ENCODE measurements around the gene LYRM9.
"Not testable (repeated sequence)": the region's sequence is repeated elsewhere in the genome, so short reads cannot be mapped to it uniquely, and the experiment has no call there.

The LYRM9 gene

DNA sequence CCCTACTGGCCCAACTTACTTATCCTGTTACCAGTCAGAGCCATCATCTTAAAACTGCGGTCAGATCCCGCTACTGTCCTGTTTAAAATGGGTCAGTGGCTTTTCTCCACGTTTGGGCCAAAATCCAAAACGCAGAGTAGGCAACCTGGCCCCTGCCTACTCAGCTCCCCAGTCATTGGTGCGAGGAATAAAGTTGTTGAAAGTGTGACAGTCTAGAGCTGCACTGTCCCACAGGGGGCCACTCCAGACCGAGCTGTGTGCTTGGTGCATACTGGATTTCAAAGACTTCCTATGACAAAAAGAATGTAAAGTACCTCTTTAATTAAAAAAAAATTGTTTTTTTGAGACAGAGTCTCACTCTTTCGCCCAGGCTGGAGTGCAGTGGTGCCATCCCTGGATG lies 21.2 kb upstream of the LYRM9 start:
- H3K36me3 ChIP-seq (ENCODE audit: insufficient read depth, low read length) = no peaks in the 10 kb centered on the region
- no peak overlapping the region for H3K27ac ChIP-seq
- no peak overlapping the region for H3K4me3 ChIP-seq
- no peak for TF ChIP-seq POLR2AphosphoS5 (IDR thresholded peaks at IDR 0.05; ENCODE audit: borderline replicate concordance, low read depth, low read length)
- TF ChIP-seq EZH2 (IDR thresholded peaks at IDR 0.05) = no peak
- TF ChIP-seq FOXP2 (optimal IDR thresholded peaks at IDR 0.05; ENCODE audit: control extremely low read depth, extremely low read length, insufficient read depth) = no peak
- no peak overlapping the region for H3K9ac ChIP-seq (ENCODE audit: insufficient read length)
- no peaks in the 10 kb centered on the region for H3K9me3 ChIP-seq (ENCODE audit: low read depth, low read length)
- DNase-seq (ENCODE audit: low read depth, low spot score) = no peak

DNA sequence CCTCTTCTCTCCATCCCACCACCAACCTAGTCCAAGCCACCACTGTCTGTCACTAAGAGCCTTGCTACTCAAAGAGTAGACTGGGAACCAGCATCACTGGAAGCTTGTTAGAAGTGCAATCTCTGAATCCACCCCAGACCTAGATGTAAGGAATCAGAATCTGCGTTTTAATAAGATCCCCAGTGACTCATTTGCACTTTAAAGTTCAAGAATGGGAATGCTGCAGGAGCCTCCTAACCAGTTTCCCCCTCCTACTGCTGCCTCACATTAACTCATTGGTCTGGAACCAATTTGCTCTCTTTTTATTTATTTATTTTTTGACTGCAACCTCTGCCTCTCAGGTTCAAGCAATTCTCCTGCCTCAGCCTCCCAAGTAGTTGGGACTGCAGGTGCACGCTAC lies 19.8 kb upstream of the LYRM9 start:
- TF ChIP-seq EZH2 (IDR thresholded peaks at IDR 0.05) = no peak
- TF ChIP-seq FOXP2 (optimal IDR thresholded peaks at IDR 0.05; ENCODE audit: control extremely low read depth, extremely low read length, insufficient read depth) = no peak
- no peak for TF ChIP-seq POLR2AphosphoS5 (IDR thresholded peaks at IDR 0.05; ENCODE audit: borderline replicate concordance, low read depth, low read length)
- no peak overlapping the region for H3K9ac ChIP-seq (ENCODE audit: insufficient read length)
- no peak overlapping the region for H3K27ac ChIP-seq
- H3K4me3 ChIP-seq = no peak overlapping the region
- no peak for DNase-seq (ENCODE audit: low read depth, low spot score)
- no peaks in the 10 kb centered on the region for H3K36me3 ChIP-seq (ENCODE audit: insufficient read depth, low read length)
- H3K9me3 ChIP-seq (ENCODE audit: low read depth, low read length) = no peaks in the 10 kb centered on the region

DNA sequence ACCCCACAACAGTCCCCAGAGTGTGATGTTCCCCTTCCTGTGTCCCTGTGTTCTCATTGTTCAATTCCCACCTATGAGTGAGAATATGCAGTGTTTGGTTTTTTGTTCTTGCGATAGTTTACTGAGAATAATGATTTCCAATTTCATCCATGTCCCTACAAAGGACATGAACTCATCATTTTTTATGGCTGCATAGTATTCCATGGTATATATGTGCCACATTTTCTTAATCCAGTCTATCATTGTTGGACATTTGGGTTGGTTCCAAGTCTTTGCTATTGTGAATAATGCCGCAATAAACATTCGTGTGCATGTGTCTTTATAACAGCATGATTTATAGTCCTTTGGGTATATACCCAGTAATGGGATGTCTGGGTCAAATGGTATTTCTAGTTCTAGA lies 19.1 kb upstream of the LYRM9 start:
- H3K9ac ChIP-seq (ENCODE audit: insufficient read length); H3K27ac ChIP-seq; H3K9me3 ChIP-seq (ENCODE audit: low read depth, low read length); H3K36me3 ChIP-seq (ENCODE audit: insufficient read depth, low read length); H3K4me3 ChIP-seq; DNase-seq (ENCODE audit: low read depth, low spot score): not testable (repeated sequence)

DNA sequence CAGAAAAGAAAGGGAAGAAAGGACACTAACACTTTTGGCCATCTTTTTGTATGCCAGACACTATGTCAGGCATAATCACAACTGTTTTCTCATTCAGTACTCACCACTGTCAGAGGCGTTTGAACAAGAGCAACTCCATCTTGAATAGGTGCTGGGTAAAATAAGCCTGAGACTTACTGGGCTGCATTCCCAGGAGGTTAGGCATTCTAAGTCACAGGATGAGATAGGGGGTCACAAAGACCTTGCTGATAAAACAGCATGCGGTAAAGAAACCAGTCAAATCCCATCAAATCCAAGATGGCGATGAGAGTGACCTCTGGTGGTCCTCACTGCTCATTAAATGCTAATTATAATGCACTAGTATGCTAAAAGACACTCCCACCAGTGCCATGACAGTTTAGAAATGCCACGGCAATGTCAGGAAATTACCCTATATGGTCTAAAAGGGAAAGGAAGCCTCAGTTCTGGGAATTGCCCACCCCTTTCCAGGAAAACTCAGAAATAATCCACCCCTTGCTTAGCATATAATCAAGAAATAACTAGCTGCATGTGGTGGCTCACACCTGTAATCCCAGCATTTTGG lies 14.9 kb upstream of the LYRM9 start:
- Histone ChIP-seq H3K9ac (ENCODE audit: insufficient read length) (no peak overlapping the region), H3K4me3 (no peak overlapping the region), H3K27ac (no peak overlapping the region), H3K36me3 (ENCODE audit: insufficient read depth, low read length) (no peaks in the 10 kb centered on the region), H3K9me3 (ENCODE audit: low read depth, low read length) (no peaks in the 10 kb centered on the region)
- no peak for DNase-seq (ENCODE audit: low read depth, low spot score)
- no peak for TF ChIP-seq FOXP2 (optimal IDR thresholded peaks at IDR 0.05; ENCODE audit: control extremely low read depth, extremely low read length, insufficient read depth)
- no peak for TF ChIP-seq POLR2AphosphoS5 (IDR thresholded peaks at IDR 0.05; ENCODE audit: borderline replicate concordance, low read depth, low read length)
- TF ChIP-seq EZH2 (IDR thresholded peaks at IDR 0.05) = no peak

DNA sequence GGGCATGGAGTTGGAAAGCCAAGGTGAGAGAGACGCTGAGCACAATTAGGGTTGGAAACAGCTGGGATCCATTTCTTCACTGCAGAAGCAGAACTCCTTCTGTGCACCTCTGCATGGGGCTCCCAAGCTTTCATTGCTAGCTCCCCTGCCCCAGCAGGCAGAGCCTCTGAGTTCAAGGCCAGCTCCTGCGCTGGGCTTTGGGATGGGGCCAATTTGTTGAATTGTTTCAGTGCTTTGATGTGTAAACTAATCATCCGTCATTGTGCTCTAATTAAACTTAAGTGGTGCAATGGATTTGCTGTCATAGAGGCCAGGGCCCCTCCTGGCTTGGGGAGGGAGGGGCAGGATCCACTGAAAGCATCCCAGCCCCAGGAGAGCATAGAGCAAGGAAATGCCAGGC lies 13.5 kb upstream of the LYRM9 start:
- no peak for TF ChIP-seq POLR2AphosphoS5 (IDR thresholded peaks at IDR 0.05; ENCODE audit: borderline replicate concordance, low read depth, low read length)
- TF ChIP-seq FOXP2 (optimal IDR thresholded peaks at IDR 0.05; ENCODE audit: control extremely low read depth, extremely low read length, insufficient read depth) = no peak
- no peak for TF ChIP-seq EZH2 (IDR thresholded peaks at IDR 0.05)
- Histone ChIP-seq H3K9ac (ENCODE audit: insufficient read length) (no peak overlapping the region), H3K9me3 (ENCODE audit: low read depth, low read length) (no peaks in the 10 kb centered on the region), H3K27ac (no peak overlapping the region), H3K36me3 (ENCODE audit: insufficient read depth, low read length) (no peaks in the 10 kb centered on the region), H3K4me3 (no peak overlapping the region)
- DNase-seq (ENCODE audit: low read depth, low spot score) = no peak

DNA sequence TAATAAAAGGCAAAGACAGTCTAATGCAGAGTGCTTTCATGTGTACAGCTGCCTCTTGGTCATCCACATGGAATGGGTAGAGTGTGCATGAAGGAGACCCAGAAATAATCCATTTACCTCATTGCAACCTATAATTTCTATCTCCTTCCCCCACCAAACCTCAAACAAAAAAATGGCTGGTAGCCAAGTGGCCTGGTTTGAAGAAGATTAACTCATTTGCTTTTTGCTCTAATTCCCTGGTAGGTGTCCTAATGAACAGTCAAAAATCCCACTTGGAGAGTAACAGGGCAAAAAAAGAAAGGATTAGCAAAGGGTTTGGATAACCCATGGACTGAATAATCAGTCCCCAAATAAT lies 13.0 kb upstream of the LYRM9 start:
- Histone ChIP-seq H3K9ac (ENCODE audit: insufficient read length) (no peak overlapping the region), H3K36me3 (ENCODE audit: insufficient read depth, low read length) (no peaks in the 10 kb centered on the region), H3K4me3 (no peak overlapping the region), H3K9me3 (ENCODE audit: low read depth, low read length) (no peaks in the 10 kb centered on the region), H3K27ac (no peak overlapping the region)
- DNase-seq (ENCODE audit: low read depth, low spot score) = no peak
- TF ChIP-seq FOXP2 (optimal IDR thresholded peaks at IDR 0.05; ENCODE audit: control extremely low read depth, extremely low read length, insufficient read depth) (no peak), EZH2 (IDR thresholded peaks at IDR 0.05) (no peak), POLR2AphosphoS5 (IDR thresholded peaks at IDR 0.05; ENCODE audit: borderline replicate concordance, low read depth, low read length) (no peak)

DNA sequence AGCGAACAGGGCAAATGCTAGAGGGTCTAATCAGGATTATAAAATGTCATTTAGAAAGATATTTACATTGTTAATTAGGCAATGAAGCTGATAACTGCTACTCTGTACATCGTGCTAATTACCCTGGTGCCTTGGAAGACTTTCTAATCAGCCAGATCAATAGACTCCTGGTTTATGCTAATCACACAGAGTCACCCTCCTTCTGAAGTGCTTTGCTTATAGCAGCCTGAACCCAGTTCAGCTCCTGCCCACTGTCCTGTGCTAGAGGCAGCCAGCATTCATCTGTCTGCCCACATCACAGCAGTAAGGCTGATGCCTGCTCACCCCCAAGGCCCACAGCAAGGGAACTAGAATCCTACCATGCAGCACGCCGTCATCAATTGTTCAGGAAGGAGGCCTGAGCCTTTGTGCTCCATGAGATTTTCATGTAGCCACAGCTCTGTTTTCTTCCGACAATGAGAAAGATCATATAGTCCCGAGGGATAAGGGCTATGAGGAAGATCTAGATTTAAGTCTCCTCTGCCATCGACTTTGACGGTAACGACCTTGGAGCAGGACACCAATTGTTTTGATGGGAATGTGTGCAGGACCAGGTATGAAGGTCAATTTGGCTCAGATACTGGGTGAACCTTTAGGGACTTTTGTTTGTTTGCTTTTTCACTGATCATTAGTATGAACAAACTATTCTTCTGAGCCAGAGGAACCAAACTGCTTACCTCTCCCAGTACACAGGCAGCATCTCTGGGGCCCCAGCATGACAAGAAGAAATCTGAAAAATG lies 12.5 kb upstream of the LYRM9 start:
- H3K9me3 ChIP-seq (ENCODE audit: low read depth, low read length) = no peaks in the 10 kb centered on the region
- H3K9ac ChIP-seq (ENCODE audit: insufficient read length) = no peak overlapping the region
- H3K4me3 ChIP-seq = no peak overlapping the region
- DNase-seq (ENCODE audit: low read depth, low spot score) = no peak
- H3K27ac ChIP-seq = no peak overlapping the region
- TF ChIP-seq FOXP2 (optimal IDR thresholded peaks at IDR 0.05; ENCODE audit: control extremely low read depth, extremely low read length, insufficient read depth) = no peak
- TF ChIP-seq POLR2AphosphoS5 (IDR thresholded peaks at IDR 0.05; ENCODE audit: borderline replicate concordance, low read depth, low read length) = no peak
- no peak for TF ChIP-seq EZH2 (IDR thresholded peaks at IDR 0.05)
- H3K36me3 ChIP-seq (ENCODE audit: insufficient read depth, low read length) = no peaks in the 10 kb centered on the region

DNA sequence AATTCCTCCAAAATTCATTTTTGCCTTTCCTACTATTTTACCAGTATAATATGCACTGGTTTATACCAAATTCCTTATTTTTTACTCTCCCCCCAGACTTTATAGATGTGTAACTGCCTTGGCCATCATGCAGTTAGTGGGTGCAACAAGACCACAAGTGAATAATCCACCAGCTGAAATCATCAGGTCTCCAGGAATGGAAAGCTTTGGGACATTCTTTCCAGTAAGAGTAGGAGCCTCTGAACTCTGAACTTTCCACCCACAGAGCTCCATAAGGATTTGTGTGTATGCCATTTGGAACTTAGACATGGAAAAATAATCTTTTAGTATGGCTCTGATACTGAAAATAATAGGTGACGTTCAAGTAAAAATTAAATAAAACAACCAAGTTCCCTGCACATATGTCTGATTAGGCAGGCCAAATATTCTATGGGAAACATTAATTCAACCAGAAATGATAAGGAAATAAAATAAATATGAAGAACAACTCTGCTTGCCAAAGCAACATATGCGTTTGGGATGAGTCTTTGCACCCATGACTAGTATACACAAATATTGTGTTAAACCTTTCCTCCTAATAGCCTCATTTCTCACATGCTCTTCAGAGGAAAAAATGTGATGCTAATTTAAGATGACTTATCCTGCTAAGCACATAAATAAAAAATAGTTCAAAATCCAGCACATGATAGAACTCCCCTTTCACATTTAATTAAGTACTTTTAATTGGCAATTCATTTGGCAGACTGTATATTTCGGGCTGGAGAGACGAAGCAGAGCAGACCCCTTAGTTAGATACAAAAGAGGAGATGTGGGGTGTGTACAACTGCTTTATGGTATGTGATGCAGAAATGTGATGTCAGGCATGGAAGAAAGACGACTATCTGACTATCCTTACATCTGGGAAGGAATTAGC lies 11.6 kb upstream of the LYRM9 start:
- TF ChIP-seq EZH2 (IDR thresholded peaks at IDR 0.05) = no peak
- Histone ChIP-seq H3K27ac (no peak overlapping the region), H3K9ac (ENCODE audit: insufficient read length) (no peak overlapping the region), H3K4me3 (no peak overlapping the region), H3K9me3 (ENCODE audit: low read depth, low read length) (no peaks in the 10 kb centered on the region), H3K36me3 (ENCODE audit: insufficient read depth, low read length) (no peaks in the 10 kb centered on the region)
- DNase-seq (ENCODE audit: low read depth, low spot score) = no peak

Data from SK-N-MC (cell line).